ENCODE measurements around the gene SEZ6. TPM values are rescaled to one million over a fixed set of nuclear protein-coding genes. Genes with fewer than 3 reads are reported as not detected.

Gene SEZ6, protein sequence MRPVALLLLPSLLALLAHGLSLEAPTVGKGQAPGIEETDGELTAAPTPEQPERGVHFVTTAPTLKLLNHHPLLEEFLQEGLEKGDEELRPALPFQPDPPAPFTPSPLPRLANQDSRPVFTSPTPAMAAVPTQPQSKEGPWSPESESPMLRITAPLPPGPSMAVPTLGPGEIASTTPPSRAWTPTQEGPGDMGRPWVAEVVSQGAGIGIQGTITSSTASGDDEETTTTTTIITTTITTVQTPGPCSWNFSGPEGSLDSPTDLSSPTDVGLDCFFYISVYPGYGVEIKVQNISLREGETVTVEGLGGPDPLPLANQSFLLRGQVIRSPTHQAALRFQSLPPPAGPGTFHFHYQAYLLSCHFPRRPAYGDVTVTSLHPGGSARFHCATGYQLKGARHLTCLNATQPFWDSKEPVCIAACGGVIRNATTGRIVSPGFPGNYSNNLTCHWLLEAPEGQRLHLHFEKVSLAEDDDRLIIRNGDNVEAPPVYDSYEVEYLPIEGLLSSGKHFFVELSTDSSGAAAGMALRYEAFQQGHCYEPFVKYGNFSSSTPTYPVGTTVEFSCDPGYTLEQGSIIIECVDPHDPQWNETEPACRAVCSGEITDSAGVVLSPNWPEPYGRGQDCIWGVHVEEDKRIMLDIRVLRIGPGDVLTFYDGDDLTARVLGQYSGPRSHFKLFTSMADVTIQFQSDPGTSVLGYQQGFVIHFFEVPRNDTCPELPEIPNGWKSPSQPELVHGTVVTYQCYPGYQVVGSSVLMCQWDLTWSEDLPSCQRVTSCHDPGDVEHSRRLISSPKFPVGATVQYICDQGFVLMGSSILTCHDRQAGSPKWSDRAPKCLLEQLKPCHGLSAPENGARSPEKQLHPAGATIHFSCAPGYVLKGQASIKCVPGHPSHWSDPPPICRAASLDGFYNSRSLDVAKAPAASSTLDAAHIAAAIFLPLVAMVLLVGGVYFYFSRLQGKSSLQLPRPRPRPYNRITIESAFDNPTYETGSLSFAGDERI
- total RNA-seq, result not detected
- polyA plus RNA-seq, result not detected
- long read RNA-seq, donor 1, partial matches to known transcripts, result 0 of 1 reads
- long read RNA-seq, donor 1, other reads (novel, unspliced or antisense), result 1 of 1 reads
- long read RNA-seq, donor 2, result 0 reads
- long read RNA-seq, donor 3, result 0 reads
- long read RNA-seq, donor 4, result 0 reads

DNA sequence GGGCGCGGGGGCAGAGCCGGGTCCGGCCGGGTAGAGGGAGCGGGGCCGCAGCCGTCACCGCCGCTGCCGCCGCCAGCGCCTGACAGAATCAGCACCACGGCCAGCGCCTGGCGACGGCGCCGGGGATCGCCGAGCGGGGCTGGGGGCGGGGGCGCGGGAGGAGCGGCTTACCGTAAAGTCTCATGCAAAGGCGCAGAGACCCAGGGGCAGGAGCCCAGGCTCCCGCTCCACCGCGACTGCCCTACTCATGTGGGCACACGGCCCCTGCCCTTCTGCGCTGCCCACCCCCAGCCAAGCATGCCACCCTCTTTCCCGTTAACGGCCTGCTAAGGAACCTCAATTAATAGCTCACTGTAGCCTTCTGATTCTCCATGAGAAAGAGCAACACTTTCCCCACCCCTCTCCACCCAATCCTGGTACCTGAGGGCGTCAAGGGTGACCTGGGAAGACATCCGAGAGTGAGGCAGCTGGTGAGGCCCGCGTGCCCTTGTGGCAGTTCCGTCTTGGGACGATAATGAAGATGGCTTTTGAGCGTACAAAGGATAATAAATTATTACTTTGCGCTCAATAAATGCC is at the start of gene SEZ6:
SEZ6 (minus strand) TSS at position 98 of the 576 bp plus-strand sequence. CDS start 164 bp downstream, outside the sequence.
- peak; percentile 77 to 91 (median 91) for DNase-seq
- Histone ChIP-seq H3K9me3 (ENCODE audit: control insufficient read depth, low read length) (no peaks in the 10 kb centered on the region), H3K27me3 (ENCODE audit: control insufficient read depth, insufficient read depth) (no peaks in the 10 kb centered on the region), H3K4me1 (ENCODE audit: control insufficient read depth, insufficient read depth, low read length) (peaks cover 2% of the 10 kb centered on the region), H3K4me3 (ENCODE audit: low read length) (peak within 1 kb of the TSS; percentile 31), H3K27ac (ENCODE audit: low read length) (no peak within 1 kb of the TSS)
- peak; percentile 84 to 86 for ATAC-seq
- intact Hi-C loops (cut with DNase I), result no loop called here
- 4% methylated on average over 43 of the region's 43 CpGs for WGBS

DNA sequence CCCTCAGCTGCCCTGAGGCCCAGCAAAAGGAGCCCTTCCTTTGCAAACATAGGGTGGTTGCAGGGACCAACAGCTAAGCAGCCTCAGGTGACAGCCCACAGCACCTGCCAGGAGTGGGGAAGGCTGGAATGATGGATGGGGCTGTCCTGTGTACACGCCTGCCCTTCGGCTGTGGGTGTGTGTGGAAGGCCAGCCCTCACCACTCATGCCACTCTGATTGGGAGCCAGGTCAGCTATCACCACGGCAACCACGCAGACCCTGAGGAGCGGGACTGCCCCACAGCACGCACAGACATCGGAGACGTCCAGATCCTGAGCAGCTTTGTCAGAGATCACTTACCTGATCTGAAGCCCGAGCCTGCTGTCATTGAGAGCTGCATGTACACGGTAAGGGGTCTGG is 49.0 kb upstream of the SEZ6 start:
- ATAC-seq, result no peak
- 79% methylated on average over 10 of the region's 10 CpGs for WGBS

DNA sequence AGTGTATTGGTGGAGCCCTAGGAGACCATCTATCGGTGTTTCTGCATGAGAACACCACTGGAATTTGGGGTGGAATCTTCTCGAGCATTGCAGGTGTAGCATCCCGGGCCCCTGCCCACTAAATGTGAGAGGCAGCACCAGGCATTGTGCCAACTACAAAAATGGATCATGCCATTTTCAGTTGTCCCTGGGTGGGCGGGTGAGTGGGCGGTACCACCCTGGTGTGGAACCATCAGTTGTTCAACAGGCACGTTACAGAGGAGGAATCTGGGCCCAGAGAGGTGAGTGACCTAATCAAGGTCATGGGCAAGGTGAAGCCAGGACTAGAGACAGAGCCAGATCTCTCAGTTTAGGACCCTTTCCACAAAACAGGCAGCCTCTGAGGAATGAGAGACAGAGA is 45.9 kb upstream of the SEZ6 start:
- intact Hi-C loops (cut with DNase I), result no loop called here
- DNase-seq, result no peak
- no peaks in the 10 kb centered on the region for H3K4me1 ChIP-seq (ENCODE audit: control insufficient read depth, insufficient read depth, low read length)
- ATAC-seq, result no peak
- no peaks in the 10 kb centered on the region for H3K27me3 ChIP-seq (ENCODE audit: control insufficient read depth, insufficient read depth)
- no peaks in the 10 kb centered on the region for H3K9me3 ChIP-seq (ENCODE audit: control insufficient read depth, low read length)
- H3K27ac ChIP-seq (ENCODE audit: low read length), result no peak overlapping the region
- H3K4me3 ChIP-seq (ENCODE audit: low read length), result no peak overlapping the region
- WGBS, result 78% methylated on average over 6 of the region's 6 CpGs

More for the DNA sequence above, 49.0 kb upstream of the SEZ6 start:
- H3K27me3 ChIP-seq (ENCODE audit: control insufficient read depth, insufficient read depth), result no peaks in the 10 kb centered on the region
- DNase-seq, result no peak
- H3K27ac ChIP-seq (ENCODE audit: low read length), result no peak overlapping the region
- intact Hi-C loops (cut with DNase I), result no loop called here
- no peaks in the 10 kb centered on the region for H3K9me3 ChIP-seq (ENCODE audit: control insufficient read depth, low read length)
- H3K4me3 ChIP-seq (ENCODE audit: low read length), result no peak overlapping the region
- H3K4me1 ChIP-seq (ENCODE audit: control insufficient read depth, insufficient read depth, low read length), result no peaks in the 10 kb centered on the region

- Histone ChIP-seq H3K27ac (ENCODE audit: low read length) (no peak overlapping the region), H3K4me1 (ENCODE audit: control insufficient read depth, insufficient read depth, low read length) (no peaks in the 10 kb centered on the region), H3K9me3 (ENCODE audit: control insufficient read depth, low read length) (no peaks in the 10 kb centered on the region), H3K27me3 (ENCODE audit: control insufficient read depth, insufficient read depth) (no peaks in the 10 kb centered on the region), H3K4me3 (ENCODE audit: low read length) (no peak overlapping the region)
- 83% methylated on average over 12 of the region's 12 CpGs for WGBS
- intact Hi-C loops (cut with DNase I), result no loop called here
- ATAC-seq (no peak), DNase-seq (no peak)
Observed at GRCh38 chr17:29051194-29051593, 45.4 kb upstream of the SEZ6 start.

DNA sequence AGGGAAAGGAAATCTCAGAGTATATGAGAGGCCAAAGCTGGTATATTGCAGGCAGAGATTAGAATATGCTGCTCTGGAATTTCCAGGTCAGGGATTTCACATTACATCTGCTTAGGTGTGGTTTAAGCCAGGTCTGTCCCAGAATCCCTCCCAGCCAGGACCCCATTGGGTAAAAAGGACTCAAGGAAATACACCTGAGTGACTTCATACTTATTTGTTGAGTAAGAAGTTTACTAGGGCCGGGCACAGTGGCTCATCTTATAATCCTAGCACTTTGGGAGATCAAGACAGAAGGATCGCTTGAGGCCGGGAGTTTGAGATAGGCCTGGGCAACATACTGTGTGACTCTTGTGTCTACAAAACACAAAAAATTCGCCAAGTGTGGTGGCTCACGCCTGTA is 44.3 kb upstream of the SEZ6 start:
- H3K27me3 ChIP-seq (ENCODE audit: control insufficient read depth, insufficient read depth), result no peaks in the 10 kb centered on the region
- H3K4me3 ChIP-seq (ENCODE audit: low read length), result no peak overlapping the region

DNA sequence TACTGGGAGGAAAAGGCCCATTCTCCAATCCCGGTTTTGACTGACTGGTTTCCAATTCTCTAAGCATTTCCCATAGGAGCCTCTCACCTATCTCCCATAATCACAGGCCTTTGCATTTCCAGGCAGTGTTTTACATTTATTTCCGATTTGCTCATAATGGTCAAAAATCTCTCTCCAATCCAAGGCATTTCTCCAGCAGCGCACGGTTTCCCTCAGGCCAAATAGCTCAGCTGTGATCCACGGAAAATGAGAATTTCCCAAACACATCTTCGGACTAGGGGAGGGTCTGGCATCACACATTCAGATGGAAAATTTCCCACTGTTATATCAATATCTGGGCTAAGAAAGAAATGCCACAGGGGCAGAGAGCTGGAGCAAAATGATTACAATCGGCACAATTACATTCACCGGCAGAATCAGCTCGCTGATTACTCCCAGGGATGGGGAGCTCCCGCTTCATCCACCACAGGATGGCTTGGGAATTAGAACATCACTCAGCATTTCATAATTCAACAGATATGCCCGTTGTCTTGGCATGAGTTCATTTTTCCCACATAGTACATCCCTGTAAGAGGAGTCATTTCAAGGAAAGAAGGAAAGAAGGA is 43.8 kb upstream of the SEZ6 start:
- DNase-seq (no peak), ATAC-seq (no peak)
- intact Hi-C loops (cut with DNase I), result no loop called here
- Histone ChIP-seq H3K9me3 (ENCODE audit: control insufficient read depth, low read length) (no peaks in the 10 kb centered on the region), H3K4me3 (ENCODE audit: low read length) (no peak overlapping the region), H3K27me3 (ENCODE audit: control insufficient read depth, insufficient read depth) (no peaks in the 10 kb centered on the region), H3K4me1 (ENCODE audit: control insufficient read depth, insufficient read depth, low read length) (no peaks in the 10 kb centered on the region), H3K27ac (ENCODE audit: low read length) (no peak overlapping the region)
- 74% methylated on average over 11 of the region's 11 CpGs for WGBS

More for the DNA sequence above, 44.3 kb upstream of the SEZ6 start:
- Histone ChIP-seq H3K9me3 (ENCODE audit: control insufficient read depth, low read length) (no peaks in the 10 kb centered on the region), H3K27ac (ENCODE audit: low read length) (no peak overlapping the region), H3K4me1 (ENCODE audit: control insufficient read depth, insufficient read depth, low read length) (no peaks in the 10 kb centered on the region)
- intact Hi-C loops (cut with DNase I), result no loop called here
- 92% methylated on average over 5 of the region's 5 CpGs for WGBS
- no peak for DNase-seq
- no peak for ATAC-seq

GRCh38 chr17:29048440-29049368 is 42.9 kb upstream of the SEZ6 start:
- intact Hi-C loops (cut with DNase I), result no loop called here
- H3K9me3 ChIP-seq (ENCODE audit: control insufficient read depth, low read length), result no peaks in the 10 kb centered on the region
- 56% methylated on average over 10 of the region's 10 CpGs for WGBS
- peak in 1 of 2 donors; percentile 36 for ATAC-seq
- no peak for DNase-seq
- H3K4me1 ChIP-seq (ENCODE audit: control insufficient read depth, insufficient read depth, low read length), result no peaks in the 10 kb centered on the region
- no peaks in the 10 kb centered on the region for H3K27me3 ChIP-seq (ENCODE audit: control insufficient read depth, insufficient read depth)
- H3K27ac ChIP-seq (ENCODE audit: low read length), result no peak overlapping the region
- no peak overlapping the region for H3K4me3 ChIP-seq (ENCODE audit: low read length)

- Histone ChIP-seq H3K27me3 (ENCODE audit: control insufficient read depth, insufficient read depth) (no peaks in the 10 kb centered on the region), H3K27ac (ENCODE audit: low read length) (no peak overlapping the region), H3K4me3 (ENCODE audit: low read length) (no peak overlapping the region), H3K4me1 (ENCODE audit: control insufficient read depth, insufficient read depth, low read length) (peaks cover 4% of the 10 kb centered on the region), H3K9me3 (ENCODE audit: control insufficient read depth, low read length) (no peaks in the 10 kb centered on the region)
- WGBS, result 82% methylated on average over 5 of the region's 5 CpGs
- intact Hi-C loops (cut with DNase I), result no loop called here
- DNase-seq, result no peak
- ATAC-seq, result no peak
Observed at GRCh38 chr17:29046473-29046839, 40.6 kb upstream of the SEZ6 start.

DNA sequence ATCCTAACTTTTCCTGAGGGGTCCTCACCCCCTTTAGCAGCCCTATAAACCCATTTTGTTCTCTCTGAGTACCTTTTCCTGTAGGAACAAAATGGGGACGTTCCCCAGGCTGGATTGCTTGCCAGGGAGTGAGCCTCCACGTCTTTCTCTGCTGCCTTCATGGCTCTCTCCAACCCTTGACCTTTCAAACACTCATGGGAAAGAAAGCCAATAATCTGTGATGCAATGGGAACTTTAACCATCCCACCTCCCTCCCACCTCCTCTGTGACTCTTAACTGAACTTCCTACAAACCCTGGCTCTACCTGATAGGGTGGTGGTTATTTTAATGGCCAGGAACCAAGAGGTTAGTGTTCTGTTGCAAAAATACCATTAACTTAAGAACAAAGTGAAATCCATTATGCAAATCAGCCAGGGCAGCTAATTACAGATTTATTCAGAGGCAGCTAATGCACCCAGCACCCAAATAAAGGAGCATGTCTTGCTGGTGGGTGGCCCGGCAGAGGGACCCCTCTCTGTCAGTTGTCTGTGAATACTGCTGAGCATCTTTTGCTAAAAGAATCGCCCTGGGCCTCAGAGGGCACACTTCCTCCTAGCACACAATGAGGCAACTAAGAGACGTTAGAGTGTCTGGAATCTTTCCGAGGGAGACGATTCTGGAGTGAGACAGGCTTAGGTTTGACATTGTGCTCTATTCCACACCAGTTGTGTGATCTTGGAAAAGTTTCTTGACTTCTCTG is 40.1 kb upstream of the SEZ6 start:
- WGBS, result 62% methylated on average over 7 of the region's 7 CpGs
- ATAC-seq (no peak), DNase-seq (no peak)
- H3K9me3 ChIP-seq (ENCODE audit: control insufficient read depth, low read length), result no peaks in the 10 kb centered on the region
- no peak overlapping the region for H3K4me3 ChIP-seq (ENCODE audit: low read length)
- no peaks in the 10 kb centered on the region for H3K27me3 ChIP-seq (ENCODE audit: control insufficient read depth, insufficient read depth)
- peaks cover 4% of the 10 kb centered on the region for H3K4me1 ChIP-seq (ENCODE audit: control insufficient read depth, insufficient read depth, low read length)
- no peak overlapping the region for H3K27ac ChIP-seq (ENCODE audit: low read length)
- intact Hi-C loops (cut with DNase I), result no loop called here
